ENCODE results near the gene MT1M. TPM values are rescaled to one million over a fixed set of nuclear protein-coding genes. Genes with fewer than 3 reads are reported as not detected.
"Not testable (repeated sequence)": the region's sequence is repeated elsewhere in the genome, so short reads cannot be mapped to it uniquely, and the experiment has no call there.

MT1M gene
- total RNA-seq, 1 experiment from 2014 or later: not detected

DNA sequence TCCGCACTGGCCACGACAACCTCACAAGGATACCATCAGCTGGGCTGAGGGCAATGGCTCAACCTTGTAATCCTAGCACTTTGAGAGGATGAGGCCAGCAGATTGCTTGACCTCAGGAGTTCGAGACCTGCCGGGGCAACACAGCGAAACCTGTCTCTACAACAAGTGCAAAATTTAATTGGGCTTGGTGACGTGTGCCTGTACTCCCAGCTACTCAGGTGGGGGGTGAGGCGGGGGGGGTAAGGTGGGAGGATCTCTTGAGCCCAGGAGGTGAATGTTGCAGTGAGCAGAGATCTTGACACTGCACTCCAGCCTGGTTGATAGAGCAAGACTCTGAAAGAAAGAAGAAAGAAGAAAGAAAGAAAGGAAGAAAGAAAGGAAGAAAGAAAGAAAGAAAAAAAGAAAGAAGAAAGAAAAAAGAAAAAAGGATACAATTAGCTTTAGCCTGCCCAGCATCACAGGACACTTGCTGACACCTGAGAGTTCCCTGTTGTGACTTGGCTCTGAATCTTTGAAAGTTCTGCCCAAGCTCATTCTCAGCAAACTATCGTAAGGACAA, 12.0 kb upstream of the MT1M start:
- H3K9me2 ChIP-seq (ENCODE audit: insufficient read depth): no peaks in the 10 kb centered on the region
- H3K4me1 ChIP-seq (replicated peaks; ENCODE audit: insufficient read depth): peaks cover 15% of the 10 kb centered on the region
- TF ChIP-seq CTCF (conservative IDR thresholded peaks at IDR 0.05): no peak
- no peak for TF ChIP-seq EZH2 (IDR thresholded peaks at IDR 0.05; ENCODE audit: low read depth)
- no peaks in the 10 kb centered on the region for H4K20me1 ChIP-seq (ENCODE audit: insufficient read depth)
- no peak overlapping the region for H3K4me2 ChIP-seq
- H2AFZ ChIP-seq: no peak overlapping the region
- H3K79me2 ChIP-seq (ENCODE audit: low read depth): no peaks in the 10 kb centered on the region
- POLR2A ChIA-PET (ENCODE audit: unreplicated experiment): interaction anchor here (0.6 kb wide), 1 partner anchor 12 kb away, joined by 4 read pairs; the partner anchor contains the start of gene MT2A
- no TSS peak for BruUV-seq (replicated peaks)
- DNase-seq: no peak
- CTCF ChIA-PET: no interaction called here
- no peaks in the 10 kb centered on the region for H3K27me3 ChIP-seq (ENCODE audit: insufficient read depth, low read depth)
- no peaks in the 10 kb centered on the region for H3K36me3 ChIP-seq (ENCODE audit: low read depth)
- H3F3A ChIP-seq (ENCODE audit: insufficient read depth, low read depth): 0 out of 2 replicates have a peak, but pooled peaks cover 3% of the 10 kb centered on the region
- H3K27ac ChIP-seq: no peak overlapping the region
- H3K9me3 ChIP-seq (ENCODE audit: insufficient read depth, low read depth): no peaks in the 10 kb centered on the region
- intact Hi-C loops (cut with micrococcal nuclease; ENCODE audit: unreplicated experiment): no loop called here
- H3K4me3 ChIP-seq: no peak overlapping the region

DNA sequence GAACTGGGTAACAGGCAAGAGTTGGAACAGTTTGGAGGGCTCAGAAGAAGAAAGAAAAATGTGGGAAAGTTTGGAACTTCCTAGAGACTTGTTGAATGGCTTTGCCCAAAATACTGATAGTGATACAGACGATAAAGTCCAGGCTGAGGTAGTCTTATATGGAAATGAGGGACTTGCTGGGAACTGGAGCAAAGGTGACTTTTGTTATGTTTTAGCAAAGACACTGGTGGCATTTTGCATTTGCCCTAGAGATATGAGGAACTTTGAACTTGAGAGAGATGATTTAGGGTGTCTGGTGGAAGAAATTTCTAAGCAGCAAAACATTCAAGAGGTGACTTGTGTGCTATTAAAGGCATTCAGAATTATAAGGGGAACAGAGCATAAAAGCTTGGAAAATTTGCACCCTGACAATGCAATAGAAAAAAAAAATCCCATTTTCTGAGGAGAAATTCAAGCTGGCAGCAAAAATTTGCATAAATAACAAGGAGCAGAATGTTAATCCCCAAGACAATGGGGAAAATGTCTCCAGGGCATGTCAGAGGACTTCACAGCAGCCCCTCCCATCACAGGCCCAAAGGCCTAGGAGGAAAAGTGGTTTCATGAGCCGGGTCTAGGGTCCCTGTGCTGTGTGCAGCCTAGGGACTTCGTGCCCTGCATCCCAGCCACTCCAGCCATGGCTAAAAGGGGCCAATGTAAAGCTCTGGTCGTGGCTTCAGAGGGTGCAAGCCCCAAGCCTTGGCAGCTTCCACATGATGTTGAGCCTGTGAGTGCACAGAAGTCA, 10.6 kb upstream of the MT1M start:
- H3K27ac ChIP-seq; H3K4me3 ChIP-seq; H3F3A ChIP-seq (ENCODE audit: insufficient read depth, low read depth); H3K4me2 ChIP-seq; H3K36me3 ChIP-seq (ENCODE audit: low read depth); DNase-seq; intact Hi-C loops (cut with micrococcal nuclease; ENCODE audit: unreplicated experiment); H3K27me3 ChIP-seq (ENCODE audit: insufficient read depth, low read depth); CTCF ChIA-PET; H2AFZ ChIP-seq; H4K20me1 ChIP-seq (ENCODE audit: insufficient read depth); H3K9me2 ChIP-seq (ENCODE audit: insufficient read depth); BruUV-seq (replicated peaks); H3K79me2 ChIP-seq (ENCODE audit: low read depth); H3K9me3 ChIP-seq (ENCODE audit: insufficient read depth, low read depth); POLR2A ChIA-PET (ENCODE audit: unreplicated experiment): not testable (repeated sequence)
- H3K4me1 ChIP-seq (replicated peaks; ENCODE audit: insufficient read depth): peaks cover 13% of the 10 kb centered on the region

DNA sequence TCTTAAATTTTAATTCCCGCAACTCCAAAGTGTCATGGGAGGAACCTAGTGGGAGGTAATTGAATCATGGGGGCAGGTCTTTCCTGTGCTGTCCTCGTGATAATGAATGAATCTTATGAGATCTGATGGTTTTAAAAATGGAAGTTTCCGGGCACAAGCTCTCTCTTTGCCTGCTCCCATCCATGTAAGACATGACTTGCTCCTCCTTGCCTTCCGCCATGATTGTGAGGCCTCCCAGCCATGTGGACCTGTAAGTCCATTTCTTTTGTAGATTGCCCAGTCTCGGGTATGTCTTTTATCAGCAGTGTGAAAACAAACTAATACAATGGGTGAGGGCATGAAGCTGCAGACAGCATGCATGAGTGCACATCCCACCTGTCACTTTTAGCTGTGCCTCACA, 9.3 kb upstream of the MT1M start:
- H3K27ac ChIP-seq; CTCF ChIA-PET; BruUV-seq (replicated peaks): not testable (repeated sequence)

GRCh38 chr16:56623637-56624036, 8.8 kb upstream of the MT1M start:
- Histone ChIP-seq H3K27ac (no peak overlapping the region), H3K79me2 (ENCODE audit: low read depth) (no peaks in the 10 kb centered on the region), H3K36me3 (ENCODE audit: low read depth) (no peaks in the 10 kb centered on the region), H3K4me2 (no peak overlapping the region), H4K20me1 (ENCODE audit: insufficient read depth) (no peaks in the 10 kb centered on the region), H3F3A (ENCODE audit: insufficient read depth, low read depth) (peaks cover 4% of the 10 kb centered on the region; the same call in 1 of the 2 replicates), H3K4me3 (no peak overlapping the region), H3K4me1 (replicated peaks; ENCODE audit: insufficient read depth) (peaks cover 17% of the 10 kb centered on the region), H3K9me2 (ENCODE audit: insufficient read depth) (no peaks in the 10 kb centered on the region), H2AFZ (no peak overlapping the region), H3K9me3 (ENCODE audit: insufficient read depth, low read depth) (no peaks in the 10 kb centered on the region), H3K27me3 (ENCODE audit: insufficient read depth, low read depth) (no peaks in the 10 kb centered on the region)
- no peak for DNase-seq
- intact Hi-C loops (cut with micrococcal nuclease; ENCODE audit: unreplicated experiment): no loop called here
- TF ChIP-seq EZH2 (IDR thresholded peaks at IDR 0.05; ENCODE audit: low read depth): no peak
- TF ChIP-seq CTCF (conservative IDR thresholded peaks at IDR 0.05): no peak
- POLR2A ChIA-PET (ENCODE audit: unreplicated experiment): no interaction called here
- BruUV-seq (replicated peaks): no TSS peak
- CTCF ChIA-PET: no interaction called here

More for the DNA sequence above, 9.3 kb upstream of the MT1M start:
- H2AFZ ChIP-seq; H3K27me3 ChIP-seq (ENCODE audit: insufficient read depth, low read depth); H3K4me3 ChIP-seq; DNase-seq; intact Hi-C loops (cut with micrococcal nuclease; ENCODE audit: unreplicated experiment); H3K4me2 ChIP-seq; H3K9me2 ChIP-seq (ENCODE audit: insufficient read depth); H3K9me3 ChIP-seq (ENCODE audit: insufficient read depth, low read depth); H4K20me1 ChIP-seq (ENCODE audit: insufficient read depth); H3F3A ChIP-seq (ENCODE audit: insufficient read depth, low read depth); H3K36me3 ChIP-seq (ENCODE audit: low read depth); POLR2A ChIA-PET (ENCODE audit: unreplicated experiment); H3K79me2 ChIP-seq (ENCODE audit: low read depth): not testable (repeated sequence)
- H3K4me1 ChIP-seq (replicated peaks; ENCODE audit: insufficient read depth): peaks cover 17% of the 10 kb centered on the region

Measured in PC-9 (cell line).